Naive B cell (primary cell): Measurements from ENCODE around the gene ST3GAL5. TPM values are rescaled to one million over a fixed set of nuclear protein-coding genes. Genes with fewer than 3 reads are reported as not detected.

ENCODE experiments used
- ATAC-seq, 2 donors: fragments of 150-1000 bp; cut with Tn5 transposase; 2 replicates each; pipeline ENCODE4 v1.10.0; 2021; ENCODE audit warnings: low read depth in 2 of 2, mild to moderate bottlenecking in 2 of 2, moderate library complexity in 2 of 2
- DNase-seq: peaks from one replicate; pipeline ENCODE4 v3.0.0; 2022
- H3K27ac Mint-ChIP-seq, 6 donors: one replicate each; pipeline ENCODE4 v1.8.0; 2020 to 2022; ENCODE audit warnings: mild to moderate bottlenecking in 6 of 6, mixed read lengths in 6 of 6, moderate library complexity in 5 of 6, inconsistent platforms in 2 of 6
- H3K27me3 Mint-ChIP-seq, 3 donors: one replicate each; pipeline ENCODE4 v1.8.0; 2021 to 2022; ENCODE audit warnings: mixed read lengths in 3 of 3, mild to moderate bottlenecking in 1 of 3
- H3K36me3 Mint-ChIP-seq, 2 donors: one replicate each; pipeline ENCODE4 v1.8.0; 2020 to 2022; ENCODE audit warnings: mixed read lengths in 2 of 2, inconsistent platforms in 1 of 2, mild to moderate bottlenecking in 1 of 2
- H3K4me1 Mint-ChIP-seq, 3 donors: one replicate each; pipeline ENCODE4 v1.8.0; 2020 to 2022; ENCODE audit warnings: mixed read lengths in 3 of 3, inconsistent platforms in 1 of 3, mild to moderate bottlenecking in 1 of 3, moderate library complexity in 1 of 3
- H3K4me3 Mint-ChIP-seq, 8 donors: one replicate each; pipeline ENCODE4 v1.8.0; 2020 to 2022; ENCODE audit warnings: mild to moderate bottlenecking in 8 of 8, mixed read lengths in 8 of 8, moderate library complexity in 8 of 8, inconsistent platforms in 2 of 8
- H3K9me3 Mint-ChIP-seq, 7 donors: one replicate each; pipeline ENCODE4 v1.8.0; 2020 to 2022; ENCODE audit warnings: mixed read lengths in 7 of 7, mild to moderate bottlenecking in 5 of 7, inconsistent platforms in 2 of 7, moderate library complexity in 1 of 7
- polyA plus RNA-seq, 6 donors: library from polyadenylated mRNA; unstranded; fragments of 300-500 nt; fragmentation: Illumina TruSeq; gene quantifications; one replicate each; pipeline ENCODE4 v1.2.3, GENCODE V29; 2021; ENCODE audit warnings: low read depth in 6 of 6

The ST3GAL5 gene
- polyA plus RNA-seq, 6 donors from 2014 or later: 16.7 to 29.0 (median 20.9) TPM

DNA sequence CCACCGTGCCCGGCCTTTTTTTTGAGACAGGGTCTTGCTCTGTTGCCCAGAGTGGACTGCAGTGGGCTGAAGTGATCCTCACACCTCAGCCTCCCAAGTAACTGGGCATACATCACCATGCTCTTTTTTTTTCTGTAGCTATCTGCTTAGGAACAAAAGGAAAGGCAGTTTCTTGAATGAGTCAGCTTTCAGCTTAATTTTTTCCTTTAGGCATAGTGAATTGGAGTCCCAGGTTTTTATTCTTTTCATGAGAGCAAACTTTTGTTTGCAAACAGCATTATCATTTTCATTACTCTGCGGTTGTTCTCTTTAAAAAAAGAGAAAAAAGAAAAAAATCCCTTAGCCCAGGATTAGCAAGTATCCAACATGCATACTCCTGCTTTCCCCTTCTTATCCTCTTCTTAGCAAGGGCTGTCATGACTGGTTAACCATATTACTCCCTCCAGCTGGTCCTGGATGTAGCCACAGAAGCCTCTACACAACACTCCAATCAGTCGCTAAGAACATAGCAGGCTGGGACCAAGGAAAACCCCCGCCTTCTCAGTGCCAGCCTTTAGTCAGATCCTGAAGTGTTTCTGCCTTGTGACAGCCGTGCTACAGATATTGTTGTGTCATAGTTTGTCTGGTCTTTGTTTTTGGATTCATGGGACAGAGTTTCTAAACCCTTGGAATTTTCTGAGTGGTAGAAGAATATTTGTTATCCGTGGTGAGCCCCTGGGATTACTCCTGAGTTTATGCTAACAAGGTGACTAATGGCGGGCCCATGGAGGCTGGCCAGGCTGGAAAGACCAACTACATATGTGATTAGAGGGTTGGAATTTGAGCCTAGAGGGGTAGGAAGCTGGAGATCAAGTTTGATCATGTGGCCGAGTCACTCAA is 23.3 kb upstream of the ST3GAL5 start:
- DNase-seq (no peak), ATAC-seq (no peak)
- Mint-ChIP-seq H3K9me3 (no peaks in the 10 kb centered on the region), H3K4me1 (peaks cover 11 to 21% (median 14%) of the 10 kb centered on the region in 3 donors), H3K36me3 (peaks cover 6 to 8% of the 10 kb centered on the region in 2 donors), H3K4me3 (peak overlapping the region in 1 of 8 donors; percentile 52), H3K27me3 (no peaks in the 10 kb centered on the region), H3K27ac (no peak overlapping the region)

DNA sequence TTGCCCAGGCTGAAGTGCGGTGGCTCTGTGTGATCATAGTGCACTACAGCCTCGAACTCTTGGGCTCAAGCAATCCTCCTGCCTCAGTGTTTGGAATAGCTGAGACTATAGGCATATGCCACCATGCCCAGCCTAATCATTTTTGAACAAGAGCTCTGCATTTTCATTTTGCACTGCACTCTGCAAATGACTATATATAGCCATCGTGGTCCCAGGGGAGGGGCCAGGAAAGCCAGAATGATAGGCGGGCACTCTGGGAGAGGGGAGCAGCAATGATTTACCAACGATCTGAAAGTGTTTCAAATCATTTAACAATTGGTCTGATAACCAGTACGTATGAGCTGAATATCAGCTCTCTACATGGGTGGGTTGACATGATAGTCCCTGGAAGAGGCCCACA is 22.3 kb upstream of the ST3GAL5 start:
- H3K4me3 Mint-ChIP-seq: peak overlapping the region in 1 of 8 donors; percentile 42

DNA sequence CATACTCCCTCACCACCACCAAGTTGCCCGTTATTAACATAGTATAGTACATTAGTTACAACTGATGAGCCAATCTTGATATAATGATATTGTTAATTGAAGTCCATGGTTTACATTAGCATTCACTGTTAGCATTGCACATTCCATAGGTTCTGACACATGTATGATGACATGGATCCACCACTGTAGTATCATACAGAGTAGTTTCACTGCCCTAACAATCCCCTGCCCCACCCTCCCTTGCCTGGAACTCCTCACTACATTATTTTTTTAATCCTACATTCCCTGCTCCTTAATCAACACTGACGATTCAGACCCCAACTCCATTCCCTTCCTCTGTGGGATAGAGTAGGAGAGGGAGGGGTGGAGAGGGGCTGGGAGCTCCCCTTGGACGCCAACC is 20.2 kb upstream of the ST3GAL5 start:
- no peak for ATAC-seq
- Mint-ChIP-seq H3K4me1 (peaks cover 5 to 10% (median 8%) of the 10 kb centered on the region in 3 donors), H3K4me3 (no peak overlapping the region), H3K27ac (no peak overlapping the region), H3K27me3 (no peaks in the 10 kb centered on the region), H3K36me3 (peaks cover 5 to 14% of the 10 kb centered on the region in 2 donors), H3K9me3 (no peaks in the 10 kb centered on the region)
- DNase-seq: no peak

More for the DNA sequence above, 22.3 kb upstream of the ST3GAL5 start:
- Mint-ChIP-seq H3K27me3 (no peaks in the 10 kb centered on the region), H3K9me3 (no peaks in the 10 kb centered on the region), H3K27ac (peak overlapping the region in 1 of 6 donors; percentile 87), H3K4me1 (peaks cover 11 to 21% (median 14%) of the 10 kb centered on the region in 3 donors), H3K36me3 (peaks cover 6 to 13% of the 10 kb centered on the region in 2 donors)
- ATAC-seq (no peak), DNase-seq (no peak)

DNA sequence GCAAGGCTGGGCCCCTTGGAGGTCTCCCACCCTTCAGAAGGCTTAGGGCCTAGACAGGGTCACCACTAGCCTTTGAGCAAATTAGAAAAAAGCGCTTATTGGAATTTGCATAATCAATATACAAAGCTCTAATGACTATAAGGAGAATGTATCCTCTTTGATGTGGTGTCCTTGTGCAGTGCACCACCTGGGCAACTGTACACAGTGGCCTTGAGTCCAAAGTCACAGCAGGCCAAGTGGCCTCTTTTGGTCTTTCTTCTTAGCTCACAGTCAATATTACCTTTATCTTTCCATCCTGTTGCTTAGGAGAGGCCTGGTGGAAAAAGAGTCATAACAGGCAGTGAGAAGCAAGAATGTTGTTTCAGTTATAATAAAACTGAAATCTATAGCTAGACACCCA is 19.7 kb upstream of the ST3GAL5 start:
- H3K4me1 Mint-ChIP-seq: peaks cover 5 to 10% (median 7%) of the 10 kb centered on the region in 3 donors
- no peaks in the 10 kb centered on the region for H3K9me3 Mint-ChIP-seq
- H3K27me3 Mint-ChIP-seq: no peaks in the 10 kb centered on the region
- H3K27ac Mint-ChIP-seq: peak overlapping the region in 1 of 6 donors; percentile 10
- ATAC-seq (no peak), DNase-seq (no peak)
- peaks cover 7 to 14% of the 10 kb centered on the region in 2 donors for H3K36me3 Mint-ChIP-seq
- no peak overlapping the region for H3K4me3 Mint-ChIP-seq

DNA sequence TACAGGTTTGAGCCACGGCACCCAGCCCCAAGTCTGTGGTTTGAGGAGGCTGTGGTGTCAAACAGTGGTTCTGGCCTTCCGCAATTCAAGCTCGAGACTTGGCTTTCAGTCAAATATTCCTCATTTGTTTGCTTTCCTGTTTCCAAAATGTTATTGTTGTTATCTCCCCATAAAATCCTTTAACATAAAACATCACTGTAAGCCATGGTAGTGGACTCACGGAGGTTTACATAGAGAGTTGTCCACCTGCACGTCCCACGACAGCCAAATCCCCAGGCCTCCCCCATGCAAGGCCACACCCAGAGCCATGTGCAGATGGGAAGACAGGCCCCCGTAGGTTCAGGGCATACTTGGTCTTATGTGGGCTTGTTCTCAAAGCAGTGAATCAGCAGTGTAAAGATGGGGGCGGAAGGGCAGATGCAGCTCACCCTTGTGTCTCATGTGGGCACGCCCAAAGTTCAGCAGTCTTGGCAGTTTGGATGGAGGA is 18.9 kb upstream of the ST3GAL5 start:
- Mint-ChIP-seq H3K4me3 (no peak overlapping the region), H3K4me1 (peaks cover 5 to 10% (median 9%) of the 10 kb centered on the region in 3 donors), H3K36me3 (peaks cover 10 to 14% of the 10 kb centered on the region in 2 donors), H3K27ac (peak overlapping the region in 1 of 6 donors; percentile 10), H3K27me3 (no peaks in the 10 kb centered on the region), H3K9me3 (no peaks in the 10 kb centered on the region)
- no peak for DNase-seq
- no peak for ATAC-seq

DNA sequence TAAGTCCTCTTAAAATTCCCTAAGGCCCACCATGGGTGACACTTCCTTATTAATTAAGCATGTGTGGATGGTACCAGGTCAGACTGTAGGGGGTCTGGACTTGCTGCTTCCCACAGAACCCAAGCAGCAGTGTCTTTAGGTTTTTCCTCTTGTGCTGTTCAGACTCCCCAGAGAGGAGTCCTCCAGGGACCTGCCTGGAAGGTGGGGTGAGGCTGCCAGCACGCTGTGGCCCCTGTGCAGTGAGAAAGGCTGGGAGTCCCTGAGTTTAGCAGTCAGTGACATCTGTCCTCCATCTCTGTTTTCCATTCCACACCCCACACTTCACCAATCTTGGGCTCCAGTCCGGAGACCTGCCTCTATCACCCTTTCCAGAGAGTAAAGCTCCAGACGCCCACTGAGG is 18.0 kb upstream of the ST3GAL5 start:
- Mint-ChIP-seq H3K36me3 (peaks cover 10 to 14% of the 10 kb centered on the region in 2 donors), H3K9me3 (no peaks in the 10 kb centered on the region), H3K27me3 (no peaks in the 10 kb centered on the region), H3K4me3 (no peak overlapping the region), H3K4me1 (peaks cover 0 to 17% (median 13%) of the 10 kb centered on the region in 3 donors), H3K27ac (peak overlapping the region in 1 of 6 donors; percentile 24)
- ATAC-seq: no peak
- DNase-seq: no peak

DNA sequence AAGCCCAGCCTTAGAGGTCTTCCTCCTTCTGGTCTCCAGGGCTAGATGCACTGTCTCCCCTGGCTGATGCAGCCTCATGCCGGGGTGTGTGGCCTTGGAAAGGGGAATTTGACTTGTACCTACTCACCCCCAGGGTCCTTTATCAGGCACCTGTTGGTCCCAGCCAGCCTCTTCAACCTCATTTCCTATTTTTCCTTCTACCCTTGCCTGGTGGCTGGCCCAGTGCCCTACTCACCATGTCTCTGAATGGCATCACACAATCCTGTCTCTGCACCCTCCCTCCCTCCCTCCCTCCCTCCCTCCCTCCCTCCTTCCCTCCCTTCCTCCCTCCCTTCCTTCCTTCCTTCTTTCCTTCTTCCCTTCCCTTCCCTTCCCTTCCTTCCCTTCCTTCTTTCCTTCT is 17.1 kb upstream of the ST3GAL5 start:
- Mint-ChIP-seq H3K9me3 (no peaks in the 10 kb centered on the region), H3K27ac (peak overlapping the region in 1 of 6 donors; percentile 79), H3K36me3 (peaks cover 10 to 14% of the 10 kb centered on the region in 2 donors), H3K4me1 (peaks cover 0 to 14% (median 9%) of the 10 kb centered on the region in 3 donors), H3K27me3 (no peaks in the 10 kb centered on the region), H3K4me3 (no peak overlapping the region)
- ATAC-seq (no peak), DNase-seq (no peak)

DNA sequence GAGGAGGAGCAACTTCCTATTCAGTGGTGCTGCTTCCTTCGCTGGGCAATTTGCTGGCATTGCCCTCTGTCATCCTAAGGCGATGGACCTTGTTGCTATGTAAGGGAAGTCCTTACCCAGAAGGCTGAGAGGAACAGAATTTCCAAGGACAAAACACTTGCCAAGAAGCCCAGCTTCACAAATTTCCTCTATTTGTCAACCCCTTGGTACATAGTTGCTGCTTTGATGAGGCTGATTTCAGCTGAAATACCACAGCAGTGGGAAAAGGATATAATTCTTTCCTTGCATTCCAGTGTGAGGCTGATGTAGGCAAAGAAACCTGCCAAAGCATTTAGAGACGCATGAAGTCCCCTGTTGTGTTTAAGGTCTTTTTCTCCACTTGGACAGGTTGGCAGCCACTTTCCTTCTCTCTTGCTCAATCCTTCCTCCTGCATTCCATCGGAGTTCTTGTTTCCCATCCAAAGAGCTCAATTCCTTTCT is 16.4 kb upstream of the ST3GAL5 start:
- ATAC-seq (no peak), DNase-seq (no peak)
- Mint-ChIP-seq H3K36me3 (peaks cover 10 to 14% of the 10 kb centered on the region in 2 donors), H3K27me3 (no peaks in the 10 kb centered on the region), H3K27ac (no peak overlapping the region), H3K9me3 (no peaks in the 10 kb centered on the region), H3K4me1 (peaks cover 0 to 11% (median 6%) of the 10 kb centered on the region in 3 donors), H3K4me3 (no peak overlapping the region)

DNA sequence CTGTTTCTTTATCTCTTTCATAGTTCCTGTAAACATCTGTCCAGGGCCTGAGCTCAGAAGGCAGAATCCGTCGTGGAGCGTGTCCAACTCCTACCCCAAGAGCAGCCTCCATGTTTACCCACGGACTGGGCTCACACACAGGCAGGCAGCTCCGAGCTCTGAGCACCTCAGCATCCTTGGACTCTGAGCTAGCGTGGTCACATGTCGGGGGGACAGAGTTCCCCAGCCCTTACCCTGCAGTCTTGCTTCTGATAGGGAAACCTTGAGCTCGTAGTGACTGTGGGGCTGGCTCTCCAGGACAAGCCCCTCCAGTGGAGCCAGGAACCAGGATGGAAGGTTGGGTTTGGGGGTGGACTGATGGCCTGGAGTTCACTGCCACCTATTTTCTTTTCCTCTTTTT is 15.1 kb upstream of the ST3GAL5 start:
- no peak overlapping the region for H3K4me3 Mint-ChIP-seq
- H3K9me3 Mint-ChIP-seq: peaks cover 0 to 1% (median 0%) of the 10 kb centered on the region in 7 donors
- H3K27ac Mint-ChIP-seq: no peak overlapping the region
- peaks cover 10 to 16% of the 10 kb centered on the region in 2 donors for H3K36me3 Mint-ChIP-seq
- no peaks in the 10 kb centered on the region for H3K27me3 Mint-ChIP-seq
- DNase-seq (no peak), ATAC-seq (no peak)
- H3K4me1 Mint-ChIP-seq: peaks cover 0 to 11% (median 6%) of the 10 kb centered on the region in 3 donors

DNA sequence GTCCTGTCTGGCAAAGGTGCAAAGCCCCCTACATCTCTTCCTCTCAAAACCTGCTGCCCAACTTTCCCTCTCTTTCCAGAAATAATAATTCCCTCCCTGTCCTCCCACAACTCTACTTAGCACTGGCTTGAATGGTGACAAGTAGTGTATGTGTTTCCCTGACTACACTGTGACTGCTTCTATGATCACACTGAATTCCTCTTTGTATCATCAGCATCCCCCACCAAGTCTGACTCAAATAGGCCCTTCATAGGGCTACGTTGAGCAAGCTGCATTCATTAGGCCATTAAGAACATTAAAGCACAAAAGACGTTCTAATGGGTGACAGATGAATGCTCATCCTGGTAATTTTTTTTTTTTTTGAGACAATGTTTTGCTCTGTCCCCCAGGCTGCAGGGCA is 13.7 kb upstream of the ST3GAL5 start:
- Mint-ChIP-seq H3K4me3 (no peak overlapping the region), H3K9me3 (peaks cover 0 to 14% (median 3%) of the 10 kb centered on the region in 7 donors), H3K27me3 (no peaks in the 10 kb centered on the region), H3K36me3 (peaks cover 10 to 25% of the 10 kb centered on the region in 2 donors), H3K4me1 (peaks cover 0 to 11% (median 6%) of the 10 kb centered on the region in 3 donors), H3K27ac (no peak overlapping the region)
- DNase-seq (no peak), ATAC-seq (no peak)

DNA sequence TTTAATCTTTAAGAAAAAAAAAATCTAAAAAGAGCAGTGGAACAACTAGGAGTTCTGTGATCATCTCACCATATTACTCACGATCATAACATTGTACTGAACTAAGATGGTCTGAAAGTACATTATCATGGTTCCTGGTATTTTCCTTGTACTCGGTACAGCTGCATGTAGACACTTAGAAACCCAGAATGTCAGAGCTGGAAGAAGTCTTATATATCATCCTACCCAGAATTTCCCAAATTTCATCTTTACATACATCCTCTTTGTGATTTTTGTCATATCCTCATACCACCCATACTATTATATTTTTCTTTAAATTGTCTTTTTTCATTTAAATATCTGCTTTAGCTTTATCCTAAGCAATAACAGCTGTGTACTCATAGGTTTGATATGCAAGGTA is 12.4 kb upstream of the ST3GAL5 start:
- no peaks in the 10 kb centered on the region for H3K27me3 Mint-ChIP-seq
- ATAC-seq (no peak), DNase-seq (no peak)
- H3K9me3 Mint-ChIP-seq: peaks cover 0 to 19% (median 3%) of the 10 kb centered on the region in 7 donors
- no peak overlapping the region for H3K27ac Mint-ChIP-seq
- H3K4me1 Mint-ChIP-seq: peaks cover 0 to 11% (median 4%) of the 10 kb centered on the region in 3 donors
- H3K4me3 Mint-ChIP-seq: no peak overlapping the region
- peaks cover 10 to 21% of the 10 kb centered on the region in 2 donors for H3K36me3 Mint-ChIP-seq

DNA sequence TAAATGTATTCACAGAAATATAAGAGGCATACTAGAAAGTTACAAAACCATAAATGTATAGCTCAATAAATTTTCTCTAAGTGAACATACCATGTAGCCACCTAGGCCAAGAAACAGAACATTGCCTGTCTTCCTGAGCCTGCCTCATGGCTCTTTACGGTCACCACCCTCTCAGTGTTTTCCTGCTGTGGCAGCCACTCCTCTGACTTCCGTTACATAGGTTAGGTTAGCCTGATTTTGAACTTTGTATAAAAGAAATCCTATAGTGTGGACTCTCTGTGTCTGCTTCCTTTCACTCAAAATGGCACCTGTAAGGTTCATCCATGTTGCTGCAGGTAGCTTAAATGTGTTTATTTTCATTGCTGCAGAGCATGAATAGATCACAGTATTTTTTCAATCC is 11.6 kb upstream of the ST3GAL5 start:
- DNase-seq (no peak), ATAC-seq (no peak)
- Mint-ChIP-seq H3K36me3 (peaks cover 7 to 15% of the 10 kb centered on the region in 2 donors), H3K9me3 (peaks cover 0 to 19% (median 3%) of the 10 kb centered on the region in 7 donors), H3K4me1 (peaks cover 0 to 11% (median 4%) of the 10 kb centered on the region in 3 donors), H3K4me3 (no peak overlapping the region), H3K27me3 (no peaks in the 10 kb centered on the region), H3K27ac (no peak overlapping the region)

DNA sequence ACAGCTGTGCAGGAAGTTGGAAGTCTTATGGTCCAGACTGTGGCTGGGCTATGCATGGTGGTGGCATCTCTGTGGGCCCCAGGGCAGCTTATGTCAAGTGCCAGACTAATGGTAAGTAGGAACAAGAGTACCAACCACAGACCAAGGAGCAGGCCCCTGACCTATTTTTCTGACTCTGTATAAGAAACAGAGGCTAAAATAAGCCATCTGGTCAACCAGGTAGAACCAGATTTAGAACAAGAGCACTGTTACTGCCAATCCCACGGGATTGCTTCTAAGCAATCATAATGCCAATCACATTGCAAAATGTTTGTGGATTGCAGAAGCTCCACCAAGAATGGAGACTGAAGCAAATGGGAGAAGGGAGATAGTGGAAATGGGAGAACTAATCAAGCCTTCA is 11.1 kb upstream of the ST3GAL5 start:
- Mint-ChIP-seq H3K27ac (peak overlapping the region in 2 of 6 donors; percentile 14 to 34), H3K4me3 (no peak overlapping the region)
- no peak for DNase-seq

More for the DNA sequence above, 11.1 kb upstream of the ST3GAL5 start:
- Mint-ChIP-seq H3K36me3 (peaks cover 10 to 18% of the 10 kb centered on the region in 2 donors), H3K9me3 (peaks cover 3 to 23% (median 6%) of the 10 kb centered on the region in 7 donors), H3K27me3 (no peaks in the 10 kb centered on the region), H3K4me1 (peaks cover 0 to 11% (median 7%) of the 10 kb centered on the region in 3 donors)
- ATAC-seq: no peak
